Cardiac muscle cell (in vitro differentiated cells and primary cell): ENCODE data around the gene TINAG. TPM values are rescaled to one million over a fixed set of nuclear protein-coding genes. Genes with fewer than 3 reads are reported as not detected.

Experiments
- DNase-seq, 2 donors: peaks; one replicate each; pipeline versions ENCODE4 v3.0.0 to v3.0.0-alpha.2; 2010 to 2017; ENCODE audit warnings: low read depth in 1 of 2, low spot score in 1 of 2
- H3K27ac ChIP-seq: fragments of 200-600 bp; sonication (generic); 2 replicates; pipeline ENCODE4 v1.5.1; 2016
- H3K27me3 ChIP-seq: fragments of 200-600 bp; sonication (generic); 2 replicates; pipeline ENCODE4 v1.6.0; 2016; ENCODE audit warnings: control low read depth
- H3K36me3 ChIP-seq: fragments of 200-600 bp; sonication (generic); 2 replicates; pipeline ENCODE4 v1.5.1; 2016; ENCODE audit warnings: control low read depth
- H3K4me1 ChIP-seq: fragments of 200-600 bp; sonication (generic); 2 replicates; pipeline ENCODE4 v1.8.1; 2017; ENCODE audit warnings: low read depth, mild to moderate bottlenecking, mixed run types
- H3K4me3 ChIP-seq: fragments of 200-600 bp; sonication (generic); 2 replicates; pipeline ENCODE4 v1.5.1; 2016; ENCODE audit warnings: mild to moderate bottlenecking
- H3K9me3 ChIP-seq: fragments of 200-600 bp; sonication (generic); 2 replicates; pipeline ENCODE4 v1.5.1; 2017; ENCODE audit warnings: low read depth, mild to moderate bottlenecking, control low read depth
- CTCF ChIP-seq: IDR thresholded peaks from 2 replicates; pipeline ENCODE4 v1.5.1; 2012; ENCODE audit warnings: low read depth, mild to moderate bottlenecking, low read length
- polyA plus RNA-seq: library from polyadenylated mRNA; unstranded; fragments of >200 nt; fragmentation: Nextera tagmentation; extraction: Ambion mirVana; gene quantifications from 2 replicates; pipeline ENCODE4 v1.2.1, GENCODE V29; 2016
- total RNA-seq: library from RNA; depleted of rRNA; stranded (reverse); fragments of >200 nt; gene quantifications from 2 replicates; pipeline ENCODE4 v1.2.3, GENCODE V29; 2016

TINAG gene
- total and polyA plus RNA-seq, 2 experiments from 2014 or later, result not detected

GRCh38 chr6:54266400-54266923 is 41.8 kb upstream of the TINAG start:
- H3K27me3 ChIP-seq, result no peaks in the 10 kb centered on the region
- no peak overlapping the region for H3K27ac ChIP-seq
- H3K4me1 ChIP-seq, result no peaks in the 10 kb centered on the region
- no peak for DNase-seq
- TF ChIP-seq CTCF, result no peak
- no peak overlapping the region for H3K4me3 ChIP-seq
- no peaks in the 10 kb centered on the region for H3K9me3 ChIP-seq
- no peaks in the 10 kb centered on the region for H3K36me3 ChIP-seq

GRCh38 chr6:54267798-54268197 is 40.4 kb upstream of the TINAG start:
- Histone ChIP-seq H3K9me3 (no peaks in the 10 kb centered on the region), H3K4me1 (no peaks in the 10 kb centered on the region), H3K27me3 (no peaks in the 10 kb centered on the region), H3K36me3 (no peaks in the 10 kb centered on the region), H3K27ac (no peak overlapping the region), H3K4me3 (no peak overlapping the region)
- TF ChIP-seq CTCF, result peak; percentile 67
- DNase-seq, result peak; percentile 72 to 73

GRCh38 chr6:54273214-54273820 is 34.9 kb upstream of the TINAG start:
- Histone ChIP-seq H3K4me1 (no peaks in the 10 kb centered on the region), H3K36me3 (no peaks in the 10 kb centered on the region), H3K27ac (no peak overlapping the region), H3K27me3 (no peaks in the 10 kb centered on the region), H3K4me3 (no peak overlapping the region), H3K9me3 (no peaks in the 10 kb centered on the region)
- TF ChIP-seq CTCF, result no peak
- DNase-seq, result peak in 1 of 2 donors; percentile 7

- H3K9me3 ChIP-seq, result no peaks in the 10 kb centered on the region
- H3K36me3 ChIP-seq, result no peaks in the 10 kb centered on the region
- no peak for DNase-seq
- H3K27ac ChIP-seq, result no peak overlapping the region
- H3K4me1 ChIP-seq, result no peaks in the 10 kb centered on the region
- H3K4me3 ChIP-seq, result no peak overlapping the region
- no peaks in the 10 kb centered on the region for H3K27me3 ChIP-seq
- no peak for TF ChIP-seq CTCF
These were observed 33.9 kb upstream of the TINAG start for GRCh38 chr6:54274383-54274782.

- no peak overlapping the region for H3K4me3 ChIP-seq
- H3K36me3 ChIP-seq, result no peaks in the 10 kb centered on the region
- no peaks in the 10 kb centered on the region for H3K9me3 ChIP-seq
- no peaks in the 10 kb centered on the region for H3K4me1 ChIP-seq
- TF ChIP-seq CTCF, result no peak
- no peak overlapping the region for H3K27ac ChIP-seq
- DNase-seq, result peak in 1 of 2 donors; percentile 20
- no peaks in the 10 kb centered on the region for H3K27me3 ChIP-seq
These were observed 26.1 kb upstream of the TINAG start for GRCh38 chr6:54282186-54282585.
